Thyroid gland (tissue), 4 donors: Measurements from ENCODE around the gene TMEM170B. TPM values are rescaled to one million over a fixed set of nuclear protein-coding genes. Genes with fewer than 3 reads are reported as not detected.

ENCODE experiments used
- DNase-seq, 2 donors: peaks; one replicate each; pipeline ENCODE4 v3.0.0-alpha.2; 2019
- H3K27ac ChIP-seq, 3 donors: fragments of 200-600 bp; sonication (generic); 1 replicate in 2 of 3; 2 replicates in 1 of 3; pipeline ENCODE4 v1.5.1; 2016 to 2019; ENCODE audit warnings: mild to moderate bottlenecking in 1 of 3, moderate library complexity in 1 of 3
- H3K27me3 ChIP-seq: fragments of 200-600 bp; sonication (generic); one replicate; pipeline ENCODE4 v1.5.1; 2019
- H3K36me3 ChIP-seq, 2 donors: fragments of 200-600 bp; sonication (generic); one replicate each; pipeline ENCODE4 v1.5.1; 2016 to 2019
- H3K4me1 ChIP-seq, 2 donors: fragments of 200-600 bp; sonication (generic); one replicate each; pipeline ENCODE4 v1.5.1; 2017 to 2019
- H3K4me3 ChIP-seq, 3 donors: fragments of 200-600 bp; sonication (generic); replicated peaks in 1 of 3; 1 replicate in 2 of 3; 2 replicates in 1 of 3; pipeline ENCODE4 v1.5.1; 2016; ENCODE audit warnings: mild to moderate bottlenecking in 1 of 3
- H3K9me3 ChIP-seq: fragments of 200-600 bp; sonication (generic); one replicate; pipeline ENCODE4 v1.5.1; 2017
- CTCF ChIP-seq, 6 experiments: fragments of 200-600 bp in 3 of 6; fragments of 450-650 bp in 3 of 6; sonication (generic) in 3 of 6; IDR thresholded peaks; one replicate each; pipeline ENCODE4 v1.5.1; 2016 to 2019; ENCODE audit warnings: antibody characterized with exemption in 6 of 6, mild to moderate bottlenecking in 2 of 6, inconsistent platforms in 1 of 6, moderate library complexity in 1 of 6
- POLR2A ChIP-seq, 2 donors: fragments of 450-650 bp; IDR thresholded peaks; one replicate each; pipeline ENCODE4 v1.6.1; 2017; ENCODE audit warnings: antibody characterized with exemption in 2 of 2, mild to moderate bottlenecking in 2 of 2, moderate library complexity in 1 of 2
- WGBS, 2 donors: methylation state at CpG; one replicate each; pipeline ENCODE4 v1.1.5; 2017; 5-methylcytosine and 5-hydroxymethylcytosine counted together
- intact Hi-C: fragments of 100-400 bp; cut with DNase I; formaldehyde crosslinking; loops from one replicate; pipeline ENCODE4 v1.15.1; 2023
- total RNA-seq, 4 donors: library from RNA; depleted of rRNA; stranded (reverse); fragments of >200 nt; gene quantifications; one replicate each; pipeline ENCODE4 v1.2.3, GENCODE V29; 2016

The TMEM170B gene
- total RNA-seq, 4 donors from 2014 or later = 6.6 to 12.7 (median 7.7) TPM

DNA sequence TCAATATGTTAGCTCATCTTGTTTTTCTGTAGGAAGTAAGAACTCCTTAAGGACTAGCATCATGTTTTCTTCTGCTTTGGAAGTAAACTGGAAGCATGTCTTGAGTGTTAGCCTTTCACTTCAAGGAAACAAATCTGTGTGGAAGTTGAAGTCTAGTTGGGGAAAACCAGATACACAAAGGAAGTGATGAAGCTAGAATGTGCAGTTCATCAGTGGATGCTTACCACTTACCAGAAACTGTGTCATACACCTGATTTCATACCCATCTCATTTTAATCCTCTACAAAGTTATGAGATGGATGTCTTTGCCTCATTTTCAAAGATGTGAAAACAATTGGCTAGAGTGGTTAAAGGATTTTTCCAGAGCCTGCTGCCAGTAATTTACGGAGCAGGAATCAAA lies 75.8 kb downstream of the TMEM170B start:
- 94 to 97% methylated on average over 1 of the region's 1 CpG for WGBS, 2 donors
- intact Hi-C loops = no loop called here
- TF ChIP-seq POLR2A (IDR thresholded peaks at IDR 0.05) (no peak), CTCF (IDR thresholded peaks at IDR 0.05) (no peak)

GRCh38 chr6:11613858-11614257 lies 76.3 kb downstream of the TMEM170B start:
- H3K27ac ChIP-seq = no peak overlapping the region
- DNase-seq = no peak
- no peaks in the 10 kb centered on the region for H3K4me1 ChIP-seq
- no peaks in the 10 kb centered on the region for H3K27me3 ChIP-seq
- H3K4me3 ChIP-seq = no peak overlapping the region
- TF ChIP-seq CTCF (IDR thresholded peaks at IDR 0.05) (no peak), POLR2A (IDR thresholded peaks at IDR 0.05) (no peak)
- 75 to 83% methylated on average over 4 of the region's 4 CpGs for WGBS, 2 donors
- H3K9me3 ChIP-seq = no peaks in the 10 kb centered on the region
- H3K36me3 ChIP-seq = no peaks in the 10 kb centered on the region
- intact Hi-C loops = no loop called here

More for the DNA sequence above, 75.8 kb downstream of the TMEM170B start:
- DNase-seq = no peak
- Histone ChIP-seq H3K27me3 (no peaks in the 10 kb centered on the region), H3K4me3 (no peak overlapping the region), H3K36me3 (no peaks in the 10 kb centered on the region), H3K27ac (no peak overlapping the region), H3K4me1 (no peaks in the 10 kb centered on the region), H3K9me3 (no peaks in the 10 kb centered on the region)

DNA sequence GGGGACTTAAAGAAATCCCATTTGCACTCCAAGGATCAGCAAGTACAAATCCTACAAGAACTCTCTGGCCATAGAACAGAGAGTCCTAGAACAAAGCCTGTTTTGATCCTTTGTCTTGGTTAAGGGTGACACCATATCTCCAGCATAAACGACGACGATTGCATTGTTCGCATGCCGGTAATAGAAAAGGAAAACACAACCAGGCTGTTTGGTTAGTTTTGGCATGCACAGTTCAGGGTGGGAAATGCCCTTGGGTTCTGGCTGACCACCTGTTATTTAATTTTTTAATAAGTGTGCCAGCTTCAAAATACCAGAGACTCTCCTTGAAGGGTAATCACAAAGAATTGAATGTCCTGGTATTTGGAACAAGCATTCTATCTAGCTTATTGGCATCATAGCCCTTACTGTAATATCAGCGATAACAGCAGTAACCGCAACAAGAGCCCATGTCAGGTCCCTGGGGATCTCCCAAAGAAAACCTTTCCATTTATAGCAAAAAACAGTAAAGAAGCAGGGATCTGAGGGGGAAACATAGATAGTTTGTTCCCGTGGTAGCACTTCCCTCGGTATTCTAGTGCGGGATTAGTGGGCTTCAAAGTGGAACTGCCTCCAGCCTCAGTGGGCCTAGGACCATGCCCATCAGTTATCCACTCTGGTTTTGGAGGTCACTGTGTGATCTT lies 77.1 kb downstream of the TMEM170B start:
- H3K36me3 ChIP-seq = no peaks in the 10 kb centered on the region
- H3K9me3 ChIP-seq = no peaks in the 10 kb centered on the region
- intact Hi-C loops = no loop called here
- no peak overlapping the region for H3K27ac ChIP-seq
- no peak for TF ChIP-seq CTCF (IDR thresholded peaks at IDR 0.05)
- no peak overlapping the region for H3K4me3 ChIP-seq
- 92 to 93% methylated on average over 10 of the region's 10 CpGs for WGBS, 2 donors
- H3K4me1 ChIP-seq = no peaks in the 10 kb centered on the region
- no peak for DNase-seq
- H3K27me3 ChIP-seq = no peaks in the 10 kb centered on the region

GRCh38 chr6:11615214-11615602 lies 77.7 kb downstream of the TMEM170B start:
- Histone ChIP-seq H3K9me3 (no peaks in the 10 kb centered on the region), H3K36me3 (no peaks in the 10 kb centered on the region), H3K4me3 (no peak overlapping the region), H3K27me3 (no peaks in the 10 kb centered on the region), H3K4me1 (no peaks in the 10 kb centered on the region), H3K27ac (no peak overlapping the region)
- no peak for DNase-seq
- TF ChIP-seq POLR2A (IDR thresholded peaks at IDR 0.05) (no peak), CTCF (IDR thresholded peaks at IDR 0.05) (no peak)
- WGBS, 2 donors = 92 to 96% methylated on average over 4 to 5 of the region's 5 CpGs
- intact Hi-C loops = no loop called here

DNA sequence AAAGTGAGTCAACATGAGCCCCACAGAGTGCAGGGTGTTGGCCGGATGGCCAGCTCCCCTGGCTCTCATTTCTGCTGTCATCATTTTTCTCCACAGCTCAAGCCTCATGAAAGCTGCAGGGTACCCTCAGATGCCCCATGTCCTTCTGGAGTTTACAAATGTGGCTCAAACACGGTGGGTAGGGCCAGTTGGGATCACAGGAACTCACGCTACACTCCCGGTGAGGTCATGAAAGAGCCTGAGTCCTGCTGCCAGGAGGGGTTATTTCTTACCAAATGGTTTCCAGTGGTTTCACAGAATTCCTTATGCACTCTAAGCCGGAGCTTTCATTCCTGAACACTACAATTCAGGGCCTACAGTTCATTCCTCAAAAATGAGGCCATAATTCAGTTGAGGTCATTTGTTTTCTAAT lies 78.7 kb downstream of the TMEM170B start:
- Histone ChIP-seq H3K27ac (no peak overlapping the region), H3K4me3 (no peak overlapping the region), H3K36me3 (no peaks in the 10 kb centered on the region), H3K4me1 (peaks cover 2 to 4% of the 10 kb centered on the region in 2 donors), H3K27me3 (no peaks in the 10 kb centered on the region), H3K9me3 (no peaks in the 10 kb centered on the region)
- intact Hi-C loops = no loop called here
- 75 to 81% methylated on average over 2 to 5 of the region's 5 CpGs for WGBS, 2 donors
- DNase-seq = no peak
- TF ChIP-seq POLR2A (IDR thresholded peaks at IDR 0.05) (no peak), CTCF (IDR thresholded peaks at IDR 0.05) (no peak)
